AG09319 (cell line): Measurements from ENCODE around the gene RTN4RL1.

Experiments used
- DNase-seq: peaks from one replicate; pipeline ENCODE4 v3.0.0-alpha.2; 2010; ENCODE audit warnings: low read depth; ENCODE audit errors: extremely low read depth
- TF ChIP-seq, protein P1 (sequence below): IDR thresholded peaks from 2 replicates; pipeline ENCODE4 v1.5.1; 2011; ENCODE audit warnings: low read depth, mild to moderate bottlenecking, inconsistent platforms, low read length, moderate library complexity

The RTN4RL1 gene

DNA sequence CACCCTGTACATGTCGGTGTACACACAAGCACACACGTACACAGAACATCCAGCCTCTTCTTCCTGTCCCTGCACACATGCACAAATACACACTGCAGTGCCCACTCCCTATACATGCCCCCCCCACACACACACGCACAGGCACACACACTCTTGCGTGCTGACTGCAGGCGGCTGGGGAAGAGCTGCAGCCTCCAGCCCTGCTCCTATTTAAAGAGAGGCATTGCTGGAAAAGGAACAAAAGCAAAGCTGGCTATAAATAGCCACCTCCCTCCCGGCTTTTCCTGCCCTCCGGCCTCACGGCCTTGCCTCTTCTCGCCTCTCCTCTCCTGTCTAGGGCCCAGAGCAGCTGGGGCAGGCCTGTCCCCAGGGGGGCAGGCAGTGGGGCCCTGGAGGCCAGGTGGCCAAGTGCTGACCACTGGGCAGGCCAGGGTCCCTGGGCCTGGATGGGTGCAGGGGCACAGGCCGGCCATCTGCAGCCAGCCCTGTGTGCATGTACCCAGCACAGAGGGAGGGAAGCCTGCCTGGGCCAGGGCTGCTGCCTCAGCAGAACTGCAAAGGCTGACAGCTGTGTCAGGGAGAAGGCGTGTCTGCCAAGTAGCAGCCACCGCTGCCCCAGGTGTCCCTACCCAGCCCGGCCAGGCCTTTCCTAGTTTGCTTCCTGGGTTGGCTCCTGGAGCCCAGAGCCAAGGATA lies 25.4 kb downstream of the RTN4RL1 start:
- DNase-seq: no peak
- TF ChIP-seq, protein P1, sequence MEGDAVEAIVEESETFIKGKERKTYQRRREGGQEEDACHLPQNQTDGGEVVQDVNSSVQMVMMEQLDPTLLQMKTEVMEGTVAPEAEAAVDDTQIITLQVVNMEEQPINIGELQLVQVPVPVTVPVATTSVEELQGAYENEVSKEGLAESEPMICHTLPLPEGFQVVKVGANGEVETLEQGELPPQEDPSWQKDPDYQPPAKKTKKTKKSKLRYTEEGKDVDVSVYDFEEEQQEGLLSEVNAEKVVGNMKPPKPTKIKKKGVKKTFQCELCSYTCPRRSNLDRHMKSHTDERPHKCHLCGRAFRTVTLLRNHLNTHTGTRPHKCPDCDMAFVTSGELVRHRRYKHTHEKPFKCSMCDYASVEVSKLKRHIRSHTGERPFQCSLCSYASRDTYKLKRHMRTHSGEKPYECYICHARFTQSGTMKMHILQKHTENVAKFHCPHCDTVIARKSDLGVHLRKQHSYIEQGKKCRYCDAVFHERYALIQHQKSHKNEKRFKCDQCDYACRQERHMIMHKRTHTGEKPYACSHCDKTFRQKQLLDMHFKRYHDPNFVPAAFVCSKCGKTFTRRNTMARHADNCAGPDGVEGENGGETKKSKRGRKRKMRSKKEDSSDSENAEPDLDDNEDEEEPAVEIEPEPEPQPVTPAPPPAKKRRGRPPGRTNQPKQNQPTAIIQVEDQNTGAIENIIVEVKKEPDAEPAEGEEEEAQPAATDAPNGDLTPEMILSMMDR: no peak

DNA sequence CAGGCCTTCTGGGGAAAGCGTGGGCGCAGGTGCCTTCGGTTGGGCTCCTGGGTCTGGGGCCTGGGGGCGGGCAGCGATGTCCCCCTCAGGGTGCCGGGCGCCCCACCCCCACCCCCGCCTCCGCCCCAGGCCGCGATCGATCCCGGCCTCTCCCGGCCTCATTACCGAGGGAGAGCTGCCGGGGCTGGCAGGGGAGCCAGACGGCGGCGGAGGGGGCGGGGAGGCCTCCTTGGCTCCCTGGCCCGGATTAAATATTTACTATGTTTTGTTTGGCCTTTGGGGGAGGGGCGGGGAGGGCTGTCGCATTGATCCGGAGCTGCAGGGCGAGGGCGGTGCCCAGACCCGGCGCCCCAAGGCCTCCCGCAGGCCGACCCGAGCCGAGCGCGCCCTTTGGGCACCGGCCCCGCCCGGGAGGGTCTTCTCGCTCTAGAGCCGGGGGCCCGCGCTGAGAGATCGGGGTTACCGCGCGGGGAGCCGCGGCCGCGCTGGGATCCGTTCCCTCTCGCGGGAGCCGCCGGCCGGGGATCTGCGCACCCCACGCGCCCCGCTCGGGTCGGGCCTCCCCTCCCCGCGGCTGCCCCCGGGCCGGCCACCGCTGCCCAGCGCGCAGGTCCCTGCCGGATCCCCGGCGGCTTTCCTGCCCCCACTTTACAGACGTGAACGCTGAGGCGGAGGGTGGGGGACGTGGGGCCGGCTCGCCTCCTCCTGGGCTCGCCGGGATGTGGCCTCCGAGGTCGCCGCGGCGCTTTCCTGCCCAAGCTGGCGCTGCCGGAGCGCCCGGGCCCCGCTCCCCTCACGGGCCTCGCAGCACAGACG lies 27.0 kb downstream of the RTN4RL1 start:
- TF ChIP-seq, protein P1: no peak
- no peak for DNase-seq

DNA sequence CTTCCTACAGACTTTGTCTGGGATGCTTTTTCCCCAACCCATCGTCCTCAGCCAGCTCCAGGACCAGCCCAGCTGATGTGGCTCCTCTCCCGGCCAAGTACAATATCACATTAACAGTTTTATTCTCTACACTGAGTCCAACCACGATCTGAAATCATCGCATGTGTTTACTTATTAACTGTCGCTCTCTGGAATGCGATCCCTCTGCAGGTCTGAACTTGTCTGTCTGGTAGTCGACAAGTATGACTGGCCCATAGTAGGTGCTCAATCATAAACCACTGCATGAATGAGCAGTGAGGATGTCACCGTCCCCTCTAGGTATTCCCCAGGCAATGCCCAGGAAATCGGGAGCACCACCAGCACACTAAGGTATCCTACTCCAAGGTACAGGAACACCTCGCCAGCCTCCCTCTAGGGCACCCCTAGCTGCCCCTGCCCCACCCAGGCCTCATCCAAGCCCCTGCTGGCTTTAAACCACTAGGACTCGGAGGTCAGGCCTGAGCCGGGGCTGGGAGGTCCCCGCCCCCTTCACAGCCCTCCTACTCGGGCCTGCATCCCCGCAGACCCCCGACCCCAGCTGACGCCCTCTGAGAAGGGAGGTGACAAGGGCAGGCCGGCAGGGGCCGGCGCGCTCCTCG lies 27.7 kb downstream of the RTN4RL1 start:
- no peak for DNase-seq
- TF ChIP-seq, protein P1: no peak

DNA sequence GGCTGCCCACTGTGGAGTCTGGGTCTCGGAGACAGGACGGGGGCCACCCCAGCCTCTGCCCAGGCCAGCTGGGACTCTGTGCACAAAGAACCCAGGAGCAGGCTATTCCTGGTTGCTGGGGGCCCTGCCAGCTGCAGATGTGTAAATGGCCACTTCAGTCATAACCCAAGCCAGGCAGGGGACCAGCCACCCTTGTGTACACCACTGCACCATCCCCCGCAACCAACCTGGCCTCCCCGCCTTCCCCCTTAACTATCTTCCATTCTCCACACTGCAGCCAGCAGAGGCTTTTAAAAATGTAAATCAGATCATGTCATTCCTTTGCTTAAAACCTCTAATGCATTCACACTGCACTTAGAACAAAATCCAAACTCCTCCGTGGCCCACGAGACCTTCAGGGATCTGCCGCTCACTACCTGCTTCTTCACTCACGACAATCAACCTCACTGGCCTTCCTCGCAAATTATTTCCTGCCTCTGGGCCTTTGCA lies 28.3 kb downstream of the RTN4RL1 start:
- DNase-seq: no peak
- TF ChIP-seq, protein P1: no peak

DNA sequence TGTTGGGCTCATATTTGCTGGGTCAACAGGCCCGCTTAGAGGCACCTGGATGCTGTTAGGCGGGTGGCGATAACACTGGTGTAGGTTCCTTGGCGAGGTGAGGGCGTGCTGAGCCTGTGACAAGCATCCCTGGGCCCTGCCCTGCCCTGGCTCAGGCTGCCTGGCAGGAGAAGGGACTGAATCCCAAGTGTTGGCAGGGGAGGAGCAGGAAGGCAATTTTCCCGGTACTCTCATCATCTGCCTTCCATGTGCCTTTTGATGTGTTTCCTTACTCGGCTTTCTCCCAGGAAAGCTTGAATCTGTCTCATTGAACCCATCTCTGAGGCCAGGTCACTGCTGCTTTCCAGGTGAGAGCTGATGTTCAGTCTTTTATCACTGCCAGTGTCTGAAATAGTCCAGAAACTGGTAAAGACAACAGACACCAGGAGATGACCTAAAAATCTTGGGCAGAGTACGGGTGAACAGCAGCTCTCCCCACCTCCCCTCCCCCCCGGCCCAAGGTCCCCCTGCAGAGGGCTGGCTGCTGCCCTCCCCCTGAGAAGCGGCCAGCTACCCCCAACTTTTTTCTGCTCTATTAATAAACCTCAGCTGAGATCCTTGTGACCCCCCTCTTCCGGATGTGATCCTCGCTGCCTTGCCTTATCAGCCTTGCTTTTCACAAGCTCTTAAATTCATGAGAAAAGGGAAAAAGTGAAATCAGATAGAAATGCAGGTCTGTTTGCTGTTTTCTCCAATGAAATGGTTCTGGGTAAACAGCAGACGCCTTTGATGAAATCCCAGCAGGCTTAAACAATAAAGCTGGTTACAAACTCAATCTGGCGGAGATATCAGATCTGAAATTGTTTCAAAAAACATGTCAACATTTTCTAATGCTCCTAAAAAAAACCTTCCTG lies 29.0 kb downstream of the RTN4RL1 start:
- TF ChIP-seq, protein P1: no peak

DNA sequence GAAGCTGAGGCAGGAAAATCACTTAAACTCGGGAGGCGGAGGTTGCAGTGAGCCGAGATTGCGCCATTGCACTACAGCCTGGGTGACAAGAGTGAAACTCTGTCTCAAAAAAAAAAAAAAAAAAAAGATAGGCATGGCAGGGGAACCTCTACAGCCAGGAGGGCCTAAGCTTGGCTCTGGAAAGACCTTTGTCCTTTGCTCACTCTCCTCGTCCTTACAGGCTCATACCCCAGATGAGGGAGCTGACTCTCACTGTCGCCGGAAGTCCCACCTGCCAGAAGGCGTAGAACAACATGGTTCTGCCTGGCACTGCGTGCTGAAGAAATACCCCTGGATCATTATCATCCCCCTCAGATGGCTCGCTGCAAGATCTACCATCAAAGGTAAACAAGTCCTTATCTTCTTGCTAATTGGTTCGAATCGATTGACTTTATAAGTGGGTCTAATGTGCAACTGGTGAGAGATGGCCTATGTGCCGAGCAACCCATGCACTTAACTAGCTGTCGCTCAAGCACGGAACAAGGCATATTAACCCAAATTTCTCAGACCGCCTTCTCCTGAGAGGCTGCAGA lies 29.7 kb downstream of the RTN4RL1 start:
- DNase-seq: no peak
- TF ChIP-seq, protein P1: no peak

More for the DNA sequence above, 29.0 kb downstream of the RTN4RL1 start:
- DNase-seq: no peak
